ENCODE data around the gene MIGA2.
A peak's percentile ranks its signal among the peaks of the same experiment; 100 is the strongest.
"Not testable (repeated sequence)": the region's sequence is repeated elsewhere in the genome, so short reads cannot be mapped to it uniquely, and the experiment has no call there.

The MIGA2 gene

GRCh38 chr9:129011170-129011569, 25.3 kb upstream of the MIGA2 start:
- no peak for DNase-seq

- no peak for DNase-seq
Measured at GRCh38 chr9:129011761-129012181, 24.7 kb upstream of the MIGA2 start.

- DNase-seq = no peak
Measured at GRCh38 chr9:129012343-129012742, 24.1 kb upstream of the MIGA2 start.

GRCh38 chr9:129012893-129013448, 23.5 kb upstream of the MIGA2 start:
- no peak for DNase-seq

GRCh38 chr9:129013674-129014073, 22.8 kb upstream of the MIGA2 start:
- no peak for DNase-seq

- no peak for DNase-seq
Measured at GRCh38 chr9:129014124-129014523, 22.3 kb upstream of the MIGA2 start.

- DNase-seq = no peak
Measured at GRCh38 chr9:129014608-129015007, 21.8 kb upstream of the MIGA2 start.

- no peak for DNase-seq
Measured at GRCh38 chr9:129021091-129021490, 15.3 kb upstream of the MIGA2 start.

- DNase-seq = no peak
Measured at GRCh38 chr9:129022037-129022436, 14.4 kb upstream of the MIGA2 start.

GRCh38 chr9:129023036-129023907, 13.2 kb upstream of the MIGA2 start:
- peak; percentile 80 for DNase-seq

GRCh38 chr9:129023908-129024233, 12.6 kb upstream of the MIGA2 start:
- DNase-seq = no peak

GRCh38 chr9:129026442-129027223, 9.8 kb upstream of the MIGA2 start:
- DNase-seq = no peak

- DNase-seq = no peak
Measured at GRCh38 chr9:129027224-129027684, 9.2 kb upstream of the MIGA2 start.

GRCh38 chr9:129027685-129028191, 8.7 kb upstream of the MIGA2 start:
- peak; percentile 3 for DNase-seq

- peak; percentile 46 for DNase-seq
Measured at GRCh38 chr9:129028192-129028966, 8.0 kb upstream of the MIGA2 start, which contains the start of gene SH3GLB2. Gene SH3GLB2, minus strand, starts transcription at chr9:129028331. Its CDS starts 177 bp downstream, at chr9:129028154.

- no peak for DNase-seq
Measured at GRCh38 chr9:129030191-129030590, 6.2 kb upstream of the MIGA2 start.

- no peak for DNase-seq
Measured at GRCh38 chr9:129031514-129031913, 4.9 kb upstream of the MIGA2 start.

GRCh38 chr9:129032541-129033159, 3.8 kb upstream of the MIGA2 start:
- DNase-seq = no peak

- DNase-seq = no peak
Measured at GRCh38 chr9:129033216-129033615, 3.2 kb upstream of the MIGA2 start.

- not testable (repeated sequence) for DNase-seq
Measured at GRCh38 chr9:129035838-129036237, 588 bp upstream of the MIGA2 start.

GRCh38 chr9:129036923-129037766, 719 bp downstream of the MIGA2 start:
- no peak for DNase-seq

All from SHP77 treated with DMSO at 0.1 percent for 48 hours (cell line).